Right hindlimb (tissue), 1 donor: ENCODE data around the gene OR51B4.
A peak's percentile ranks its signal among the peaks of the same experiment; 100 is the strongest.

ENCODE experiments used
- DNase-seq: peaks from one replicate; pipeline ENCODE4 v3.0.0-alpha.2; 2018

The OR51B4 gene

DNA sequence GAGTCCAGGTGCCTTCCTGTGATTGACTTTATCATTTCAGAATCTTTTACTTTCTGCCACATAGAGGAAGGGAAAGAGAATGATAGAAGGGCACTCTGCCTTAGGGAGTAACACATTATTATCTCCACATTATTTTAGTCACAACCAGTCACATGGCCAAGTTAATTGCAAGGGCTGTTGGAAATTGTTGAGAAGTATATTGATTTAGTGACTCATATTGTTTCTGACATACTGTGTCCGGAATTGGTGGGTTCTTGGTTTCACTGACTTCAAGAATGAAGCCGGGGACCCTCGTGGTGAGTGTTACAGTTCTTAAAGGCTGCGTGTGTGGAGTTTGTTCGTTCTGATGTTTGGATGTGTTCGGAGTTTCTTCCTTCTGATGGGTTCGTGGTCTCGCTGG lies 8.7 kb downstream of the OR51B4 start:
- no peak for DNase-seq

- DNase-seq: no peak
Measured at GRCh38 chr11:5291207-5291838, 10.4 kb downstream of the OR51B4 start.

DNA sequence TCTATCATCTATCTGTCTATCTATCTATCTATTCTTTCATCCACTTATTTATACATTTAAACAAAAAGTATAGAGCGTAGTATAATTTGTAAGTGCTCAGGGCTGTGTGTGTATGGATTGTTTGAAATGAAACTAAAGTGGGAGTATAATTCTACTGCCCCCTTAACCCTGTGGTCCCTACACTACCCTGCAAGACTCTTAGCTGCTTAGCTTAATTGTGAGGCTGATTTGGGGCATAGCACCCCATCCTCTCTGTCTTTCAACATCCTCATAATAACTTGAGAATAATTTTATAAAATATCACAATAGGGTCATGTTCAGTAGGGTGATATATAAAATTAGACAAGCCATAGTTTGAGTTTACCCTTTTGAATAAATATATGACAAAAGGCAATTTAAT lies 11.6 kb downstream of the OR51B4 start:
- DNase-seq: no peak

DNA sequence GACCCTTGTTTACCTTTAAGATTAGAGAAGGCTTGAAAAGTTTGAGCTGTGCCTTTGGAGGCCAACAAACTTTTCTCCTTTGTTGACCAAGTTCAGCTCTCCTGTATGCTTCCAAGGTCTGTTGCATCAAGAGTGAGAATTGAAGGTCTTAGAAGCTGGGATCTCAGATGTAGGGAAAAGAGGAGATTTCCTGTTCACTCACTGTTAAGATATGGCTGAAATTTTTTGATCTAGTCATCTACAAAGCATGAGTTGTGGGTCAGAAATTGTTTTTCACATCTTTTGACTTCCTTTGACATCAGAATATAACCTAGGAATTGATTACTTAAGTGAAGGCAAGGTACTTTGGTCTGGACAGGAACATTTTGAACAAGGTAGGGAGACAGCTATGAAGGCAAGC lies 12.1 kb downstream of the OR51B4 start:
- no peak for DNase-seq

GRCh38 chr11:5288906-5289550 lies 12.7 kb downstream of the OR51B4 start:
- no peak for DNase-seq

DNA sequence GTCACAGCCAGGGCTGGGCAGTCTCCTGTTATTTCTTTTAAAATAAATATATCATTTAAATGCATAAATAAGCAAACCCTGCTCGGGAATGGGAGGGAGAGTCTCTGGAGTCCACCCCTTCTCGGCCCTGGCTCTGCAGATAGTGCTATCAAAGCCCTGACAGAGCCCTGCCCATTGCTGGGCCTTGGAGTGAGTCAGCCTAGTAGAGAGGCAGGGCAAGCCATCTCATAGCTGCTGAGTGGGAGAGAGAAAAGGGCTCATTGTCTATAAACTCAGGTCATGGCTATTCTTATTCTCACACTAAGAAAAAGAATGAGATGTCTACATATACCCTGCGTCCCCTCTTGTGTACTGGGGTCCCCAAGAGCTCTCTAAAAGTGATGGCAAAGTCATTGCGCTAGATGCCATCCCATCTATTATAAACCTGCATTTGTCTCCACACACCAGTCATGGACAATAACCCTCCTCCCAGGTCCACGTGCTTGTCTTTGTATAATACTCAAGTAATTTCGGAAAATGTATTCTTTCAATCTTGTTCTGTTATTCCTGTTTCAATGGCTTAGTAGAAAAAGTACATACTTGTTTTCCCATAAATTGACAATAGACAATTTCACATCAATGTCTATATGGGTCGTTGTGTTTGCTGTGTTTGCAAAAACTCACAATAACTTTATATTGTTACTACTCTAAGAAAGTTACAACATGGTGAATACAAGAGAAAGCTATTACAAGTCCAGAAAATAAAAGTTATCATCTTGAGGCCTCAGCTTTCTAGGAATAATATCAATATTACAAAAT lies 13.4 kb downstream of the OR51B4 start:
- DNase-seq: no peak

GRCh38 chr11:5286901-5287300 lies 14.8 kb downstream of the OR51B4 start:
- DNase-seq: no peak

- no peak for DNase-seq
Measured at GRCh38 chr11:5286351-5286750, 15.4 kb downstream of the OR51B4 start.

- DNase-seq: no peak
Measured at GRCh38 chr11:5285703-5286340, 15.9 kb downstream of the OR51B4 start.

DNA sequence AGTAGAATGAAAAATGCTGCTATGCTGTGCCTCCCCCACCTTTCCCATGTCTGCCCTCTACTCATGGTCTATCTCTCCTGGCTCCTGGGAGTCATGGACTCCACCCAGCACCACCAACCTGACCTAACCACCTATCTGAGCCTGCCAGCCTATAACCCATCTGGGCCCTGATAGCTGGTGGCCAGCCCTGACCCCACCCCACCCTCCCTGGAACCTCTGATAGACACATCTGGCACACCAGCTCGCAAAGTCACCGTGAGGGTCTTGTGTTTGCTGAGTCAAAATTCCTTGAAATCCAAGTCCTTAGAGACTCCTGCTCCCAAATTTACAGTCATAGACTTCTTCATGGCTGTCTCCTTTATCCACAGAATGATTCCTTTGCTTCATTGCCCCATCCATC lies 17.1 kb downstream of the OR51B4 start:
- no peak for DNase-seq

DNA sequence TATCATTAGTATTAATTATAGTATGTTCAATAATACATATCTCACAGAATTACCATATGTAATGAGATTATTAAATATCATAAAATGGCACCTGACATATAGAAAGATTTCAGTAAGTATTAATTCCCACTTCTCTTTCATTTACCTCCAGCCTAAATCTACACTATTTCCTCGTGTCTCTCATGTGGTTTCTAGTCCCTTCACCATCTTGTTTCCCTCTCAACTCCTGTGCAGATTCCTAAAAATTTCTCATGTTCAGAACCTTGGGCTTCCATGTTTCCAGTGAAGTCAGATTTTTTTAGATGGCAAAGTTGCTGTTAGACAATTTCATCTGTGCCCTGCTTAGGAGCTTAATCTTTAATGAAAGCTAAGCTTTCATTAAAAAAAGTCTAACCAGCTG lies 17.9 kb downstream of the OR51B4 start:
- no peak for DNase-seq

DNA sequence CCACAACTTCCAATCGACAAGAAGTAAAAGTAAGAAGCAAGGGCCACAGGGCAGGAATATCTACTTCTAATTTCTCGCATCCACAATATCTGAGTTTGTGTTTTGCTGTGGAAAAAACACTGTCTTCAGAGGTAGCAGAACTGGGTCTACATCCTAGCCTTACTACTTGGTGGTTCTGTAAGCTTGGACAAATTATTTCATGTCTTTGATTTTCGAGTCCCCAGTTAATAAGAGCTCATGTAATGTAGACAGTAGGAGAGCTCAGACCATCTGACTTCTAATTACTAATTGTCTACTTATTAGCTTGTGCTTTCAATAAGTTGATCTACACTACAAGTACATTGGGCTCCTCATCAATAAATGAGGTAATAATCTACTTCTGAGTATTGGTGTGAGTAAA lies 18.7 kb downstream of the OR51B4 start:
- no peak for DNase-seq

GRCh38 chr11:5282628-5283027 lies 19.1 kb downstream of the OR51B4 start:
- DNase-seq: no peak

- DNase-seq: no peak
Measured at GRCh38 chr11:5281596-5281995, 20.1 kb downstream of the OR51B4 start.

DNA sequence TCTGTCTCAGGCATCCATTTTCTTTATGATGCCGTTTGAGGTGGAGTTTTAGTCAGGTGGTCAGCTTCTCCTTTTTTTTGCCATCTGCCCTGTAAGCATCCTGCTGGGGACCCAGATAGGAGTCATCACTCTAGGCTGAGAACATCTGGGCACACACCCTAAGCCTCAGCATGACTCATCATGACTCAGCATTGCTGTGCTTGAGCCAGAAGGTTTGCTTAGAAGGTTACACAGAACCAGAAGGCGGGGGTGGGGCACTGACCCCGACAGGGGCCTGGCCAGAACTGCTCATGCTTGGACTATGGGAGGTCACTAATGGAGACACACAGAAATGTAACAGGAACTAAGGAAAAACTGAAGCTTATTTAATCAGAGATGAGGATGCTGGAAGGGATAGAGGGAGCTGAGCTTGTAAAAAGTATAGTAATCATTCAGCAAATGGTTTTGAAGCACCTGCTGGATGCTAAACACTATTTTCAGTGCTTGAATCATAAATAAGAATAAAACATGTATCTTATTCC lies 21.1 kb downstream of the OR51B4 start:
- DNase-seq: peak; percentile 28

DNA sequence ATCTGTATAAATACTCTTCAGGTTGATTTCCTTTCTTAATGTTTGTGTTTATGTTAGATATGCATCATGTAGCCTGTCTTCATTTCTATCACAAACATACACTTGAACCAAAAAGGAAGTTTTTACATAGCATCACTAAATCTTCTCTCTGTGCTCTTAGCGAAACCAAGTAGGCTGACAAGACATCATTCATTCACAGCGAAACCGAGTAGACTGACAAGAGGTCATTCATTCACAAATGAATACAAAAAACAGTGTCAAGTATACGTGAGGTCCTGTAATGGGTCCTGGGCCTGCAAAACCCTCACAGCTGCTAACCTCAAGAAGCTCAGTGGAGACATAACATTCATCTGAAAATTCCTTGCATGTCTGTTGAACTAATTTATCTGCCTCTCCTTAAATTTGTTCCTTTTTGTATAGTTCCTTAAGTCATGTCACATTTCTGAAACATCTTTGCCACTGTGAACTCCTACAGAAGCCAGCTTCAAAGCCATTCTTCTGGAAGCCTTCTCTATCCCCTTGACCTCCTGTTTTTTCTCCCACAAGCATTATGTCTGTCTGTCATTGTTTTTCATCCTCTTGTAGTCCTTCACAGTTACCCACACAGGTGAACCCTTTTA lies 22.2 kb downstream of the OR51B4 start:
- DNase-seq: no peak

GRCh38 chr11:5277807-5278382 lies 23.9 kb downstream of the OR51B4 start:
- no peak for DNase-seq

- DNase-seq: no peak
Measured at GRCh38 chr11:5276697-5277096, 25.0 kb downstream of the OR51B4 start.

DNA sequence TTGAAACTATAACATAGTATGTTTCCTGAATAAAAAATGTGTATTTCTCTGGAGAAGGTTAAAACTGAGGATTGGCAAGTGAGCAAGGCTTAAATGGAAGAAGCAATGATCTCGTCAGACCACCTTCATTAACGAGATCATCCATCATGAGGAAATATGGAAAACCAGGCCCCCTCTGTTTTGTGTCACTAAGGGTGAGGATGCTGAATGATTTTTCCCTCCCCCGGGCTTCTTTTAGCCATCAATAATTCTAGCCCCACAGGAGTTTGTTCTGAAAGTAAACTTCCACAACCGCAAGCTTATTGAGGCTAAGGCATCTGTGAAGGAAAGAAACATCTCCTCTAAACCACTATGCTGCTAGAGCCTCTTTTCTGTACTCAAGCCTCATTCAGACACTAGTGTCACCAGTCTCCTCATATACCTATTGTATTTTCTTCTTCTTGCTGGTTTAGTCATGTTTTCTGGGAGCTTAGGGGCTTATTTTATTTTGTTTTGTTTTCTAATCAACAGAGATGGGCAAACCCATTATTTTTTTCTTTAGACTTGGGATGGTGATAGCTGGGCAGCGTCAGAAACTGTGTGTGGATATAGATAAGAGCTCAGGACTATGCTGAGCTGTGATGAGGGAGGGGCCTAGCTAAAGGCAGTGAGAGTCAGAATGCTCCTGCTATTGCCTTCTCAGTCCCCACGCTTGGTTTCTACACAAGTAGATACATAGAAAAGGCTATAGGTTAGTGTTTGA lies 26.2 kb downstream of the OR51B4 start:
- no peak for DNase-seq

DNA sequence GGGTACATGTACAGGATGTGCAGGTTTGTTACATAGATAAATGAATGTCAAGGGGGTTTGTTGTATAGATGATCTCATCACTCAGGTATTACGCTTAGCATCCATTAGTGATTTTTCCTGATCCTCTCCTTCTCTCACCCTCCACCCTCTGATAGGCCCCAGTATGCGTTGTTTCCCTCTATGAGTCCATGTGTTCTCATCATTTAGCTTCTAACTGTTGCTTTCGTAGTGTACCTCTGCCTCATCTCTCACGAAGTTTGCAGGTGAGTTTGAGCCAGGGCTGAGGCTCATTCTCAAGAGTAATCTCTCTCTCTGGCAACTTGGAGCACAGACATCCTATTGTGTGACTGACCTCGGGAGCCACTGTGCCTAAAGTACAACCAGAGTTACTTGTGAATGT lies 27.4 kb downstream of the OR51B4 start:
- no peak for DNase-seq

DNA sequence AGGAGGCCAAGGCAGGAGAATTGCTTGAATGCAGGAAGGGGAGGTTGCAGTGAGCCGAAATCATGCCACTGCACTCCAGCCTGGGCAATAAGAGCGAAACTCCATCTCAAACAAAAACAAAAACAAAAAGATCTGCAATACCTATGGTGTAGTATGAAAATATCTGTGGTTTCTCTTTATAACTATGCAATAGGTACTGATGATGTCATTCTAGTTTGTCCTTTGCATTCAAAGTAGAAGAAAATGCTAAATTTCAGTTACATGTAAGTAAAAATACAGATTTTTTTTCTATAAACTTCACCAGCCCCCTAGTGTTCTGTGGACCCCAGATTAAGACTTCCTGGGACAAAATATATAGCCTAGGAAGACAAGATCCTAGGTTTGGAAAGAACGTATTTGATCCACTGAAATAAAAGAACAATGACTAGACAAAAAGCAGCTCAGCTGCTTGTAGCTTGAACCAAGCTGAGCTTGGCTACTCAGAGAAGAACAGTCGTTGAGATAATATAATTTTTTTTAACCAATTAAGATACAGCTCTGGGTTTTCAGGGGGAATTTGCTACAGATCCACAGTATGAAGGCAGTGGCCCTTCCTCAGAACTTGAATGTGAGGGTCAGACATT lies 29.2 kb downstream of the OR51B4 start:
- no peak for DNase-seq
